Esophagus squamous epithelium (tissue), 5 donors: ENCODE results near the gene ZFAND3. TPM values are rescaled to one million over a fixed set of nuclear protein-coding genes. Genes with fewer than 3 reads are reported as not detected.

ENCODE experiments used
- DNase-seq: peaks from one replicate; lab custom pipeline; 2025; lab: John Stamatoyannopoulos, UW
- H3K27ac ChIP-seq, 4 donors: fragments of 200-600 bp; sonication (generic); one replicate each; pipeline ENCODE4 v1.5.1; 2016 to 2019; ENCODE audit warnings: mild to moderate bottlenecking in 1 of 4
- H3K27me3 ChIP-seq, 4 donors: fragments of 200-600 bp; sonication (generic); 1 replicate in 3 of 4; 2 replicates in 1 of 4; pipeline versions ENCODE4 v1.5.1 to v1.6.0; 2017 to 2021; ENCODE audit warnings: antibody characterized with exemption in 1 of 4
- H3K36me3 ChIP-seq, 3 donors: fragments of 200-600 bp; sonication (generic); one replicate each; pipeline ENCODE4 v1.5.1; 2016 to 2019
- H3K4me1 ChIP-seq, 3 donors: fragments of 200-600 bp; sonication (generic); one replicate each; pipeline ENCODE4 v1.5.1; 2017 to 2019
- H3K4me3 ChIP-seq, 4 donors: fragments of 200-600 bp; sonication (generic); 1 replicate in 3 of 4; 2 replicates in 1 of 4; pipeline ENCODE4 v1.5.1; 2016 to 2019; ENCODE audit warnings: mild to moderate bottlenecking in 2 of 4, moderate library complexity in 1 of 4
- H3K9me3 ChIP-seq, 3 donors: fragments of 200-600 bp; sonication (generic); one replicate each; pipeline ENCODE4 v1.5.1; 2016 to 2019
- CTCF ChIP-seq, 6 experiments: fragments of 450-650 bp in 4 of 6; fragments of 200-600 bp in 2 of 6; sonication (generic) in 2 of 6; IDR thresholded peaks; one replicate each; pipeline ENCODE4 v1.5.1; 2016 to 2019; ENCODE audit warnings: antibody characterized with exemption in 6 of 6, mild to moderate bottlenecking in 4 of 6, moderate library complexity in 4 of 6
- POLR2A ChIP-seq, 4 donors: fragments of 450-650 bp; IDR thresholded peaks; one replicate each; pipeline ENCODE4 v1.6.1; 2017; ENCODE audit warnings: antibody characterized with exemption in 4 of 4, mild to moderate bottlenecking in 4 of 4, moderate library complexity in 3 of 4
- WGBS, 2 donors: methylation state at CpG; one replicate each; pipeline ENCODE4 v1.1.5; 2018; 5-methylcytosine and 5-hydroxymethylcytosine counted together
- intact Hi-C: fragments of 100-400 bp; cut with DNase I; formaldehyde crosslinking; loops from one replicate; pipeline ENCODE4 v1.15.0; 2022
- total RNA-seq, 4 donors: library from RNA; depleted of rRNA; stranded (reverse); fragments of >200 nt; gene quantifications; one replicate each; pipeline ENCODE4 v1.1.0, GENCODE V29; 2016
- donor health status: DM: yes; HTN: yes; CAD: no.

ZFAND3 gene
- total RNA-seq, 4 donors from 2014 or later = 15.7 to 23.8 (median 20.9) TPM

- TF ChIP-seq CTCF (IDR thresholded peaks at IDR 0.05) = no peak
- no peak for TF ChIP-seq POLR2A (IDR thresholded peaks at IDR 0.05)
- H3K36me3 ChIP-seq = no peaks in the 10 kb centered on the region
- H3K27me3 ChIP-seq = no peaks in the 10 kb centered on the region
- intact Hi-C loops = no loop called here
- H3K9me3 ChIP-seq = no peaks in the 10 kb centered on the region
- no peak overlapping the region for H3K27ac ChIP-seq
- peaks cover 0 to under 1% (median 0%) of the 10 kb centered on the region in 3 donors for H3K4me1 ChIP-seq
- DNase-seq = no peak
- 85 to 94% methylated on average over 7 to 11 of the region's 14 CpGs for WGBS, 2 donors
- H3K4me3 ChIP-seq = no peak overlapping the region
Observed at GRCh38 chr6:38164671-38165108, 345.2 kb downstream of the ZFAND3 start.

- peaks cover 0 to 12% (median 0%) of the 10 kb centered on the region in 3 donors for H3K4me1 ChIP-seq
- WGBS, 2 donors = 72 to 85% methylated on average over 9 to 13 of the region's 32 CpGs
- intact Hi-C loops = no loop called here
- no peak overlapping the region for H3K27ac ChIP-seq
- TF ChIP-seq CTCF (IDR thresholded peaks at IDR 0.05) (no peak), POLR2A (IDR thresholded peaks at IDR 0.05) (no peak)
- no peak overlapping the region for H3K4me3 ChIP-seq
- H3K27me3 ChIP-seq = no peaks in the 10 kb centered on the region
- H3K9me3 ChIP-seq = no peaks in the 10 kb centered on the region
- no peaks in the 10 kb centered on the region for H3K36me3 ChIP-seq
- no peak for DNase-seq
Observed at GRCh38 chr6:38166411-38167240, 347.1 kb downstream of the ZFAND3 start.

GRCh38 chr6:38167598-38167997 is 348.1 kb downstream of the ZFAND3 start:
- Histone ChIP-seq H3K9me3 (no peaks in the 10 kb centered on the region), H3K36me3 (no peaks in the 10 kb centered on the region), H3K27ac (no peak overlapping the region), H3K4me1 (peaks cover 0 to 12% (median 0%) of the 10 kb centered on the region in 3 donors), H3K27me3 (no peaks in the 10 kb centered on the region), H3K4me3 (no peak overlapping the region)
- TF ChIP-seq POLR2A (IDR thresholded peaks at IDR 0.05) (no peak), CTCF (IDR thresholded peaks at IDR 0.05) (no peak)
- WGBS, 2 donors = 92% methylated on average over 9 of the region's 11 CpGs; no CpG with 5 or more reads in 1 of the 2 donors
- no peak for DNase-seq
- intact Hi-C loops = no loop called here

- Histone ChIP-seq H3K27me3 (no peaks in the 10 kb centered on the region), H3K9me3 (no peaks in the 10 kb centered on the region), H3K4me1 (peaks cover 0 to 12% (median 0%) of the 10 kb centered on the region in 3 donors), H3K27ac (no peak overlapping the region), H3K36me3 (no peaks in the 10 kb centered on the region), H3K4me3 (no peak overlapping the region)
- DNase-seq = no peak
- 90 to 92% methylated on average over 6 of the region's 13 CpGs for WGBS, 2 donors
- intact Hi-C loops = no loop called here
- no peak for TF ChIP-seq CTCF (IDR thresholded peaks at IDR 0.05)
- no peak for TF ChIP-seq POLR2A (IDR thresholded peaks at IDR 0.05)
Observed at GRCh38 chr6:38168126-38168525, 348.6 kb downstream of the ZFAND3 start.

- H3K36me3 ChIP-seq = no peaks in the 10 kb centered on the region
- peaks cover 0 to 12% (median 0%) of the 10 kb centered on the region in 3 donors for H3K4me1 ChIP-seq
- H3K9me3 ChIP-seq = no peaks in the 10 kb centered on the region
- WGBS, 2 donors = no CpG with 5 or more reads among the region's 8 CpGs
- H3K4me3 ChIP-seq = no peak overlapping the region
- TF ChIP-seq POLR2A (IDR thresholded peaks at IDR 0.05) (no peak), CTCF (IDR thresholded peaks at IDR 0.05) (no peak)
- no peak overlapping the region for H3K27ac ChIP-seq
- H3K27me3 ChIP-seq = no peaks in the 10 kb centered on the region
- intact Hi-C loops = no loop called here
- no peak for DNase-seq
Observed at GRCh38 chr6:38168699-38169098, 349.2 kb downstream of the ZFAND3 start.
